ENCODE results near the gene RGL3.
"Not testable (repeated sequence)": the region's sequence is repeated elsewhere in the genome, so short reads cannot be mapped to it uniquely, and the experiment has no call there.

The RGL3 gene

DNA sequence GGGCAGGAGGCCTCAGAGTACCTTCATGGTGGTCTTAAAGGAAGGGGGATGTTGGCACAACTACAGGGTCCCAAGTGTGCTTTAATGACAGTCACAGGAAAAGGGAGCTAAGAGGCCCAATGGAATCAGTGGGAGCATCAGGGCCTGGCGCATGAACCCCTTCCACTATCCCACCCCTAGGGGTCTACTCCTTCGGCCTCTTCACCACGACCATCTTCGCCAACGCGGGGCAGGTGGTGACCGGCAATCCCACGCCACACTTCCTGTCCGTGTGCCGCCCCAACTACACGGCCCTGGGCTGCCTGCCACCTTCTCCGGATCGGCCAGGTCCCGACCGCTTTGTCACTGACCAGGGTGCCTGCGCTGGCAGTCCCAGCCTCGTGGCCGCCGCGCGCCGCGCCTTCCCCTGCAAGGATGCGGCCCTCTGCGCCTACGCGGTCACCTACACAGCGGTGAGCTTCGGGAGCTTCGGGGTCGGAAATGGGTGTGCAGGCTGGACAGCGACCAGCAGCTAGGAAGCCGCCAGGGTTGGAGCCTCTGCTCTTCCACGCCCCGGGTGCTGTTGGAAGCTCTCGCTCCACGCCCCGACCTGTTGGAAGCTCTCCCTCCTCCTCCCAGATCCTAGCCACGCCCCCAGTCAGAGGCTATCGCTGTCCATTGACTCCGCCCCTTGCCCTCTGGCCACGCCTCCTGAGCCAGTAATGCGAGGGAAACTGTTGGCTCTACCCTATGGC, 57.9 kb downstream of the RGL3 start:
- DNase-seq: no peak

DNA sequence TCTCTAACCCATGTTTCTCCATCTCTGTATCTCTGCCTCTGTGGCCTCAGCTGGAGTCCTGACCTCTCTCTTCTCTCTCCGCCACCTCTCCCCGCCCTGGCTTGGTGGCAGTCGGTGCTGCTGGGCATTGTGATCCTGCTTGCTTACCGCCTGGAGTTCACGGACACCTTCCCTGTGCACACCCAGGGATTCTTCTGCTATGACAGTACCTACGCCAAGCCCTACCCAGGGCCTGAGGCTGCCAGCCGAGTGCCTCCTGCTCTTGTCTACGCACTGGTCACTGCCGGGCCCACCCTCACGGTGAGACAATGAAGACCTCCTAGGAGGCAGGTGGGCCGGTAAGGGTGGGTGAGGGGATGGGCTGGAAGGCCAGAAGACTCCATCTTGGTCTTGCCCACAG, 59.7 kb downstream of the RGL3 start:
- DNase-seq: no peak

DNA sequence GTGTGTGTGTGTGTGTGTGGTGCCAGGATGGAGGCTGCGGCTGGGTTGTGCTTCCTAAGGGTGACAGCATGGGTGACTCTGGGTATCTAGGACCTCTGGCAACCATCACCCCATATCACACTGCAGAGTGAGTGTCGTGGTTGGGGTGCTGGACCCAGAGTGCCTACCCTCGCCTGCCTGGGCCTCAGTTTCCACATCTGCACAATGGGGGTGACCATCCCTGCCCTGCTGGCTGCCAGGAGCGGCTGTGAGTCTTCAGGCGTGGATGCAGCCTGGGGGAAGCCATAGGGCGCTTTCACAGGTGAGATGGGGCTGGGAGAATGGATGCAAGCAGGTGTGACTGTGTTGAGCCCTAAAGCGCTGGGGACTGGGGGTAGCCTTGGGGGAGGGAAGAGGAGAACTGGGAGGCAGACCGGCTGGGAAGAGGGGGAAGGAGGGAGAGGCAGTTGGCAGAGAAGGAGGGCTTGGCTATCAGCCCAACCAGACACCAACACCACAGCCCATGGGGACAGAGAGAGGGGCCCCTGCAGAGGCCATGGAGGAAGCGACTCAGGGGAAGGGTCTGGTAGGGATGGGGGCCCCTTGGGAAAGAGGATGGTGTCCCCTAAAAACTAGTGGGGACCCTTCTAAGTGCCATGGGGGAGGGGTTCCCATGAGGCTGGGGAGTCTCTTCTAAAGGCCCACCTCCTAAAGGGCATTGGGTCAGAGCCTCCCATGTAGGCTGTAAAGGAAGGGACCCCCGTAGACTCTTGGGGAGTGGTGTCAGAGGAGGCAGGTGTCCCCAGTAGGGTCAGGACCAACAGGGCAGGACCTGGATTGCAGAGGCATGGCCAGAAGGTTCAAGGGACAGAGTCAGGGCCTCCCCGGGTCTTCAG, 62.2 kb downstream of the RGL3 start:
- no peak for DNase-seq

DNA sequence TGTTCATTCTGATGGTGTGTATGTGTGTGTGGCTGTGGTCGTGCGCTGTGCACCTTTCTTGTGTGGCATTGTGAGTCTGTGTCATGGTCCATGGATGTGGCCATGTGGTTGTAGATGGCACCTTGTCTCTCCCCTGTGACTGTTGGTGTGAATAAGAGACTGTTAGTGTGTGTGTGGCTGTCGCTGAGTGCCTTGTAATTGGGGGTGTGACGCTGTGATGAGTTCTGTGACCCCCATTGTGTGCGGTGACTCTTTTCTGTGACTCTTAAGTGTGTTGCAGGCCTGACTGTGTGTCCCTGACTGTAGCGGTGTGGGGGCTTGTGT, 63.1 kb downstream of the RGL3 start:
- DNase-seq: no peak

DNA sequence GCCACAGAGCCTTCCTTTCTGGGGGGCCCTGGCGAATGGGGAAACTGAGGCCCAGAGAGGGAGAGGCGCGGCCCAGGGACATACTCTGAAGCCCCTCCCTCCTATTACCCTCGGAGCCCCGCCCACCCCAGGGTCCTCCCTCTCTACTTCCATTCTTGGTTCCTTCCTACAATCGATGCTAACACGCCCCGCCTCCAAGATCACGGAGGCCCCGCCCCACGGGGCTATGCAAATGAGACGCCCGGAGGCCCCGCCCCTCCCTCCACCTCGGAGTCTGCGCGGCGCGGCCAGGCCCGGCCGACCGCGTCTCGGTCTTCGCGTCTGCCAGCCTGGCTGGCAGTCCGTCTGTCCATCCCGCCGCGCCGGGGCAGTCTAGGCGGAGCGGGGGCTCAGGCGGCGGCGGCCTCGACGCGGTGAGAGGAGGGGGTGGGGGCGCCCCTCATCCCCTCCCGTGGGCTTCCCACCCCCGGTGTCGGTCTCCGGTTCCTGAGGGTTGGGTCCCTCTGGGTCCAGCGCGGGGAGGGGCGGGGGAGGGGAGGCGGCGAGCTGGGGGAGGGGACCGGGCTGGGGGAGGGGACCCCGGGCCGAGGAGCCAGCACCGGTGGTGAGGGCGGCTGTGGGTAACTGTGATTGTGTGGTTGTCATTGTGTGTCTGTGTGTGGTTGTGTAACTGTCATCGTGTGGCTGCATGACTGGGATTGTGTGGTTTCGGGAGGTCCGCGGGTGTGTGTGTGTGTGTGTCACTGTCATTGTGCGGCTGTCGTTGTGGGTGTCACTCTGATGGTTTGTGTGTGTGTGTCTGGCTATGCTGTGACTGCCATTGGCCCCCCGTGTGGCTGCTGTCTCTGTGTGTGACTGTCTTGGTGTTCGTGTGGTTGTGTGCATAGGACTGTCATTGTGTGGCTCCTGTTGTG, 63.7 kb downstream of the RGL3 start, which contains the start of gene PLPPR2:
TSS of gene PLPPR2 (plus strand) at position 273 of the 914 bp plus-strand sequence. CDS start 2,242 bp downstream, outside the sequence.
- DNase-seq: peak; percentile 92 to 93

DNA sequence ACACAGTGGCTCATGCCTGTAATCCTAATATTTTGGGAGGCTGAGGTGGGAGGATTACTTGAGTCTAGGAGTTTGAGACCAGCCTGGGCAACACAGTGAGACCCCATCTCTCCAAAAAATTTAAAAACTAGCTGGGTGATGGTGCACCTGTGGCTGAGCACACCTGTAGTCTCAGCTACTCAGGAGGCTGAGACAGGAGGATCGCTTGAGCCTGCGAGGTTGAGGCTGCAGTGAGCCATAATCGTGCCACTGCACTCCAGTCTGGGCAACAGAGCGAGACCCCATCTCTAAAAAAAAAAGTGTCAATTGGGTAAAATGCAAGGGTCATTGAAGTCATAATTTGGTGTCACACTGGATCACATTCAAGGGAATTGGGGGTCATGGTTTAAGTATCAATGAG, 65.0 kb downstream of the RGL3 start:
- not testable (repeated sequence) for DNase-seq

DNA sequence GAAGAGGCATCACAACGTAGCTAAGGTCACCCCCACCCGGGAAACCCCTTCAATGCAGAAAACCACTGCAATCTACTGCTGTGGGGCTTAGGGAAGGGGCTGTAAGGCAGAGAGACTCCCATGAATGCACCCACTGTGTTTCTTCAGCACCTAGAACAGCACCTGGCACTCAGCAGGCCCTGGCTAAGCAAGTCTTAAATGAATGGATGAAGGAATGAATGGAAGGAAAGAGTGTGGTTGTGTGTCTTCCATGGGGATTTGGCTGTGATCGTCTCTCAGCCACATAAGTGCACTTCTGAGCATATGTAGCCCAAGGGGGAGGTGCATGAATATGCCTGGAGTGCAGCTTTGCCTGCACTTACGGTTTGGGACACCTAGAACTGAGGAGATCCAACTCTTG, 69.9 kb downstream of the RGL3 start:
- DNase-seq: no peak

DNA sequence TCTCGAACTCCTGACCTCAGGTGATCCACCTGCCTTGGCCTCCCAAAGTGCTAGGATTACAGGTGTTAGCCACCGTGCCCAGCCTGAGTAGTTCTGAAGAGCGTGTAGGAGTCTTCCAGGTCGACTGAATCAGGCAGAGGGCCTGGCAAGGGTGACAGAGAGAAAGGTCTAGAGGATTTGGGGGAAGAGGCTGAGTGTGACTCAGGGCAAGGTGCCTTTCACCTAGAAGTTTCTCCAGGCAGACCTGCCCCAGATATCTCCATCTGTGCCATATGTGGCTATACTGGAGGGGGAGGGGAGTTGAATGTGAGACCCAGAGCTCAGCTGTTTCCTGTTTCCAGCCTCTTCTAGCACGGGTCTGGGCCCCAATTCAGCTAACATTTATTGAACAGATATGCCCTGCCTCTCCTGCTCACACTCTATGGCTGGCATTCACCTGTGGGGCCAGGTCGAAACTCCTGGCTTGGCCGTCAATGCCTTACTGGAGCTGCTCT, 71.5 kb downstream of the RGL3 start:
- no peak for DNase-seq

DNA sequence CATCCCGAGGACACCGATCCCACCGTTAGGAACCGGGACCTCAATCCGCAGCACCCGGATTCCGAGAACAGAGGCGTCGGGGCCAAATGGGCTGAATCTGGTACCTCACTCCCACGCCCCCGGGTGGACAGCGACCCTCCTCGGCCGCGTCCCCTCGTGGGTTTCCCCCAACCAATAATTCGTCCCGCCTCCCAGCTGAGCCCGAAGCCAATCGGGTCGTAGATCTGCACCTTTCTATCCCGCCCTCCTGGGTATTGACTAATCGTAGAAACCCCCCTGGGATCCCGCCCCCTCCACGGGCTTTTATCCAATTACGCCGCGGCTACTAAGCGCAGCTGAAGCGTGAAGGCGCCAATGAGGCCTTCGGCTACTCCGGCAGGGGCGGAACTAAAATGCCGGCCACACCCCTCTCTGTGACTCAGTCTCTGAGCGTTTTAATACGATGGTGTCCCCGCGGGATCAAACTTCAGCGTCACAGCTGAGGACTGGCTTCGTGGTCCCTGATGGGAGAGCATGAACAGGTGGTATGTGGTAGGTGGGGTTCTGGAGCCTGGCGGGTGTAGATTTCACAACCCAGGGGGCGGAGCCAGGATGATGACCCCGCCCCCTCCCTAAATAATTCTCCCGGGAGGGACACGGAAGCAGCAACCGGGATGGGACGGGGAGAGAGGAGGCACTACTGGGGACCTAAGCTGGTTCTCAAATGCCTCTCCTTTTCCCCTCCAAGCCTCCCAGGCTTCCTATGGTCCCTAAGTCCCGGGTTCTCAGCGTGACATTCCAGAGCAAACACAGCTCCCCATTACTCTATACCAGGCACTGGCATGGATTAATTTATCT, 72.8 kb downstream of the RGL3 start, which contains the start of the genes CCDC159 and TMEM205:
TSS of gene CCDC159 (plus strand) at position 416 of the 837 bp plus-strand sequence. CDS start at position 504, 88 bp downstream.
TSS of gene TMEM205 (minus strand) at position 165 of the 837 bp plus-strand sequence. CDS start 649 bp downstream, outside the sequence.
- peak; percentile 100 for DNase-seq

DNA sequence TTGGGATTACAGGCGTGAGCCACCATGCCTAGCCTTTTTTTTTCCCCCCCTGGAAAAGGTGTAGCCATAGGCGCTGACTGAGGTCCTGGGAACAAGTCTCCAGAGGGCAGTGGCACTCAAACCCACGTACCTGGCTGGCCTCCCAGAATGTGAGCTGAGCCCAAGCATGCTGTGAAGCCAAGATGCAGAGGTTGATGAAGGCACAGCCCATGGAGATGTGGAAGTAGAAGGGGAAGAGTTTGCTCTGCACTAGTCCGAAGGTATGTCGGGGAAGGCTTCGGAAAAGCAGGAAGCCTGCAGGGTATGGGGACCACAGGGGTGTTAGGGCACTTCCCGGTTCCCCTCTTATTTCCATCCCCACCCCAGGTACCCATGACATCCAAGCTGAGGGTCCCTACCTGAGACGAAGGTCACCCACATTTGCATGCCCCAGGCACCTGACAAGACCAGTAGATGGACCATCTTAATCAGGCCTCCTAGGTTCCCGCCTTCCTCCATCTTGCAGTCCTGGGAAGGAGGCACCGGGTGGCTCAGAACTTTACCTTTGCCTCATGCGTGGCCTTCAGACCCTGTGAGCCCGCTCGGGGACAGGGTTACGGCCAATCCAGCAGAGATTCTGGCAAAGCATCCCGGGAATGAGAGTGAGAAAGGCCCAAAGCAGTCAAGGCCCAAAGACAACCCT, 73.9 kb downstream of the RGL3 start:
- DNase-seq: no peak
